H9 (cell line): ENCODE measurements around the gene PAM. TPM values are rescaled to one million over a fixed set of nuclear protein-coding genes. Genes with fewer than 3 reads are reported as not detected.

Experiments
- DNase-seq: peaks from one replicate; pipeline ENCODE4 v3.0.0-alpha.2; 2017
- H2AFZ ChIP-seq: one replicate; pipeline ENCODE4 v1.6.1; 2013; ENCODE audit warnings: mild to moderate bottlenecking, low read length, control low read depth, moderate library complexity
- H2AK5ac ChIP-seq: 2 replicates; pipeline ENCODE4 v1.6.1; 2013; ENCODE audit warnings: low read length, control low read depth, mixed read lengths; ENCODE audit not compliant: insufficient read length
- H2BK120ac ChIP-seq: one replicate; pipeline ENCODE4 v1.6.1; 2013; ENCODE audit warnings: low read depth, mild to moderate bottlenecking, low read length, control low read depth, inconsistent platforms; ENCODE audit not compliant: poor library complexity, severe bottlenecking
- H2BK12ac ChIP-seq: 2 replicates; pipeline ENCODE4 v1.6.1; 2013; ENCODE audit warnings: low read length, control low read depth, mixed read lengths, low read depth; ENCODE audit not compliant: insufficient read length
- H2BK15ac ChIP-seq: 2 replicates; pipeline ENCODE4 v1.6.1; 2013; ENCODE audit warnings: low read depth, low read length, control low read depth
- H2BK20ac ChIP-seq: one replicate; pipeline ENCODE4 v1.6.1; 2013; ENCODE audit warnings: low read depth, mild to moderate bottlenecking, low read length, control low read depth, inconsistent platforms; ENCODE audit not compliant: poor library complexity, severe bottlenecking
- H2BK5ac ChIP-seq: 2 replicates; pipeline ENCODE4 v1.6.1; 2013; ENCODE audit warnings: low read length, control low read depth, mixed read lengths; ENCODE audit not compliant: insufficient read length
- H3K14ac ChIP-seq: 2 replicates; pipeline ENCODE4 v1.6.1; 2013; ENCODE audit warnings: low read length, control low read depth; ENCODE audit not compliant: insufficient read depth
- H3K18ac ChIP-seq: 2 replicates; pipeline ENCODE4 v1.6.1; 2013; ENCODE audit warnings: low read depth, mild to moderate bottlenecking, mixed read lengths, low read length, control low read depth; ENCODE audit not compliant: insufficient read length
- H3K23ac ChIP-seq: 2 replicates; pipeline ENCODE4 v1.6.1; 2013; ENCODE audit warnings: low read length, control low read depth, mixed read lengths, low read depth; ENCODE audit not compliant: insufficient read length
- H3K23me2 ChIP-seq: 2 replicates; pipeline ENCODE4 v1.6.1; 2013; ENCODE audit warnings: low read depth, mild to moderate bottlenecking, mixed read lengths, low read length, control low read depth; ENCODE audit not compliant: insufficient read length, poor library complexity, severe bottlenecking
- H3K27ac ChIP-seq: 2 replicates; pipeline ENCODE4 v1.5.1; 2013; ENCODE audit warnings: low read length, control low read depth, mixed read lengths, low read depth; ENCODE audit not compliant: insufficient read length
- H3K27me3 ChIP-seq: 2 replicates; pipeline ENCODE4 v1.6.1; 2013; ENCODE audit warnings: low read length, control low read depth, inconsistent platforms; ENCODE audit not compliant: insufficient read depth
- H3K4ac ChIP-seq: 2 replicates; pipeline ENCODE4 v1.6.1; 2013; ENCODE audit warnings: low read depth, mild to moderate bottlenecking, control low read depth, inconsistent platforms, low read length, moderate library complexity
- H3K4me1 ChIP-seq: 2 replicates; pipeline ENCODE4 v1.6.1; 2013; ENCODE audit warnings: low read length, control low read depth, inconsistent platforms; ENCODE audit not compliant: insufficient read depth
- H3K4me2 ChIP-seq: 2 replicates; pipeline ENCODE4 v1.6.1; 2013; ENCODE audit warnings: low read length, control low read depth, mixed read lengths; ENCODE audit not compliant: insufficient read length, insufficient read depth
- H3K56ac ChIP-seq: 2 replicates; pipeline ENCODE4 v1.6.1; 2013; ENCODE audit warnings: low read depth, mild to moderate bottlenecking, mixed read lengths, low read length, control low read depth; ENCODE audit not compliant: insufficient read length
- H3K79me1 ChIP-seq: 2 replicates; pipeline ENCODE4 v1.6.1; 2013; ENCODE audit warnings: low read depth, mild to moderate bottlenecking, moderate library complexity, low read length, control low read depth, inconsistent platforms; ENCODE audit not compliant: insufficient read depth, poor library complexity, severe bottlenecking
- H3K79me2 ChIP-seq: 2 replicates; pipeline ENCODE4 v1.6.1; 2013; ENCODE audit warnings: low read length, control low read depth, inconsistent platforms; ENCODE audit not compliant: insufficient read depth
- H3K9ac ChIP-seq: 2 replicates; pipeline ENCODE4 v1.6.1; 2013; ENCODE audit warnings: low read length, control low read depth, mixed read lengths; ENCODE audit not compliant: insufficient read length; ENCODE audit errors: extremely low read depth
- H3K9me3 ChIP-seq: one replicate; pipeline ENCODE4 v1.6.1; 2013; ENCODE audit warnings: low read depth, low read length, inconsistent platforms; ENCODE audit not compliant: control insufficient read depth
- H3T11ph ChIP-seq: one replicate; pipeline ENCODE4 v1.6.1; 2013; ENCODE audit warnings: mild to moderate bottlenecking, low read length, control low read depth, inconsistent platforms
- H4K20me1 ChIP-seq: one replicate; pipeline ENCODE4 v1.6.1; 2013; ENCODE audit not compliant: control insufficient read depth, insufficient read length, insufficient read depth
- H4K5ac ChIP-seq: 2 replicates; pipeline ENCODE4 v1.6.1; 2013; ENCODE audit warnings: low read depth, mild to moderate bottlenecking, mixed read lengths, low read length, control low read depth; ENCODE audit not compliant: insufficient read length
- H4K8ac ChIP-seq: replicated peaks from 2 replicates; pipeline ENCODE4 v1.6.1; 2013; ENCODE audit warnings: low read length, control low read depth, mixed read lengths, low read depth; ENCODE audit not compliant: insufficient read length
- H4K91ac ChIP-seq: 2 replicates; pipeline ENCODE4 v1.6.1; 2013; ENCODE audit warnings: low read depth, mild to moderate bottlenecking, moderate library complexity, mixed read lengths, low read length, control low read depth; ENCODE audit not compliant: insufficient read length
- H3K27ac Mint-ChIP-seq, 3 experiments: 2 replicates in 2 of 3; 3 replicates in 1 of 3; pipeline ENCODE4 v1.8.0; 2020 to 2021; ENCODE audit warnings: mixed read lengths in 3 of 3, mild to moderate bottlenecking in 1 of 3, moderate library complexity in 1 of 3
- H3K27me3 Mint-ChIP-seq: 2 replicates; pipeline ENCODE4 v1.8.0; 2021; ENCODE audit warnings: low read depth, mild to moderate bottlenecking, moderate library complexity, mixed read lengths
- H3K36me3 Mint-ChIP-seq, 3 experiments: 2 replicates in 2 of 3; 3 replicates in 1 of 3; pipeline ENCODE4 v1.8.0; 2020 to 2021; ENCODE audit warnings: low read depth in 3 of 3, mixed read lengths in 3 of 3; ENCODE audit not compliant: insufficient read depth in 1 of 3
- H3K4me1 Mint-ChIP-seq, 2 experiments: 2 replicates each; pipeline ENCODE4 v1.8.0; 2020; ENCODE audit warnings: mixed read lengths in 2 of 2
- H3K4me3 Mint-ChIP-seq, 2 experiments: 2 replicates in 1 of 2; 3 replicates in 1 of 2; pipeline ENCODE4 v1.8.0; 2020 to 2021; ENCODE audit warnings: mild to moderate bottlenecking in 2 of 2, mixed read lengths in 2 of 2, moderate library complexity in 1 of 2
- H3K9me3 Mint-ChIP-seq, 2 experiments: 2 replicates in 1 of 2; 3 replicates in 1 of 2; pipeline ENCODE4 v1.8.0; 2020; ENCODE audit warnings: mild to moderate bottlenecking in 2 of 2, mixed read lengths in 2 of 2, moderate library complexity in 1 of 2
- CTCF ChIP-seq: fragments of 200-600 bp; sonication (generic); conservative IDR thresholded peaks from 3 replicates; pipeline ENCODE4 v1.8.0; 2021; ENCODE audit warnings: antibody characterized with exemption, mild to moderate bottlenecking
- WGBS: extraction: QIAGEN DNeasy Blood & Tissue Kit; methylation state at CpG from one replicate; pipeline ENCODE4 v1.1.7; 2013; ENCODE audit warnings: missing lambda C conversion rate, low lambda C conversion rate, mixed read lengths; ENCODE audit not compliant: insufficient read length; ENCODE audit errors: extremely low coverage; 5-methylcytosine and 5-hydroxymethylcytosine counted together
- total RNA-seq: library from RNA; stranded (reverse); gene quantifications from 2 replicates; pipeline ENCODE4 v1.2.1, GENCODE V29; 2021

The PAM gene
- total RNA-seq, 1 experiment from 2014 or later = 31.5 TPM

- H3K4me1 ChIP-seq = no peaks in the 10 kb centered on the region
- no CpG with 5 or more reads among the region's 2 CpGs for WGBS
- no peak overlapping the region for H3K4ac ChIP-seq
- H4K8ac ChIP-seq = no peak overlapping the region
- no peak overlapping the region for H2BK5ac ChIP-seq
- Mint-ChIP-seq H3K27me3 (no peaks in the 10 kb centered on the region), H3K4me3 (no peak overlapping the region), H3K27ac (no peak overlapping the region; a peak in 1 of 7 replicates), H3K36me3 (peaks cover 2 to 15% (median 4%) of the 10 kb centered on the region in 3 experiments), H3K9me3 (peaks cover 4 to 6% of the 10 kb centered on the region in 2 experiments), H3K4me1 (peaks cover 8 to 10% of the 10 kb centered on the region in 2 experiments; a peak in 3 of 4 replicates)
- no peaks in the 10 kb centered on the region for H3K9me3 ChIP-seq
- no peak overlapping the region for H4K91ac ChIP-seq
- no peak overlapping the region for H2AFZ ChIP-seq
- H3K79me1 ChIP-seq = no peaks in the 10 kb centered on the region
- H3K56ac ChIP-seq = no peak overlapping the region
- no peak overlapping the region for H3K27ac ChIP-seq
- no peak overlapping the region for H3T11ph ChIP-seq
- H2BK15ac ChIP-seq = no peak overlapping the region
- no peak overlapping the region for H3K14ac ChIP-seq
- no peak overlapping the region for H3K23ac ChIP-seq
- H3K27me3 ChIP-seq = no peaks in the 10 kb centered on the region
- no peak overlapping the region for H2AK5ac ChIP-seq
- no peaks in the 10 kb centered on the region; the same call in 1 of the 2 replicates for H3K79me2 ChIP-seq
- H2BK120ac ChIP-seq = no peak overlapping the region
- TF ChIP-seq CTCF = no peak
- no peak for DNase-seq
- no peak overlapping the region for H3K4me2 ChIP-seq
- no peak overlapping the region for H3K18ac ChIP-seq
- H2BK12ac ChIP-seq = no peak overlapping the region
- H3K23me2 ChIP-seq = no peaks in the 10 kb centered on the region
- H4K20me1 ChIP-seq = no peaks in the 10 kb centered on the region
- H4K5ac ChIP-seq = no peak overlapping the region
- no peak overlapping the region for H3K9ac ChIP-seq
- no peak overlapping the region for H2BK20ac ChIP-seq
Observed at GRCh38 chr5:102787134-102787533, 32.0 kb downstream of the PAM start.
